GM19397 (cell line): ENCODE data around the gene MARVELD3.
"Not testable (repeated sequence)": the region's sequence is repeated elsewhere in the genome, so short reads cannot be mapped to it uniquely, and the experiment has no call there.

Experiments used
- ATAC-seq: cut with Tn5 transposase; IDR thresholded peaks from one replicate; pipeline ENCODE4 v1.9.1; 2021; ENCODE audit warnings: mild to moderate bottlenecking, moderate library complexity; ENCODE audit not compliant: unreplicated experiment

The MARVELD3 gene

GRCh38 chr16:71669926-71670536 is 44.0 kb downstream of the MARVELD3 start:
- ATAC-seq, result no peak

- ATAC-seq, result no peak
Observed at GRCh38 chr16:71670537-71670936, 44.6 kb downstream of the MARVELD3 start.

GRCh38 chr16:71671165-71671564 is 45.2 kb downstream of the MARVELD3 start:
- ATAC-seq, result no peak

- no peak for ATAC-seq
Observed at GRCh38 chr16:71672125-71672524, 46.1 kb downstream of the MARVELD3 start.

GRCh38 chr16:71672803-71673581 is 47.0 kb downstream of the MARVELD3 start:
- ATAC-seq, result no peak

GRCh38 chr16:71673582-71673973 is 47.6 kb downstream of the MARVELD3 start:
- no peak for ATAC-seq

- no peak for ATAC-seq
Observed at GRCh38 chr16:71674229-71674628, 48.2 kb downstream of the MARVELD3 start.

- no peak for ATAC-seq
Observed at GRCh38 chr16:71675380-71675779, 49.4 kb downstream of the MARVELD3 start.

GRCh38 chr16:71676236-71676635 is 50.3 kb downstream of the MARVELD3 start:
- ATAC-seq, result no peak

GRCh38 chr16:71681360-71681759 is 55.4 kb downstream of the MARVELD3 start:
- ATAC-seq, result no peak

- ATAC-seq, result not testable (repeated sequence)
Observed at GRCh38 chr16:71684280-71684679, 58.3 kb downstream of the MARVELD3 start.
